H1 (cell line): Measurements from ENCODE around the gene KLHDC10. TPM values are rescaled to one million over a fixed set of nuclear protein-coding genes. Genes with fewer than 3 reads are reported as not detected.

ENCODE experiments used
- CTCF ChIA-PET: fragments of 300-600 bp; sonication (Branson Sonifier 250); formaldehyde crosslinking; loops from one replicate; lab custom pipeline; 2021; ENCODE audit not compliant: partially characterized antibody; lab: Charles Lee
- POLR2A ChIA-PET: fragments of 300-600 bp; sonication (Branson Sonifier 250); formaldehyde crosslinking; loops from one replicate; lab custom pipeline; 2021; ENCODE audit warnings: inconsistent platforms; ENCODE audit not compliant: partially characterized antibody; lab: Charles Lee
- DNase-seq, 2 experiments: peaks; one replicate each; pipeline versions ENCODE4 v3.0.0 to v3.0.0-alpha.2; 2010 to 2022; ENCODE audit warnings: low spot score in 2 of 2, low read depth in 1 of 2, mixed read lengths in 1 of 2
- FAIRE-seq: peaks from 2 replicates; lab custom pipeline; 2011; peaks lifted over from hg19 to GRCh38; lab: Jason Lieb, UNC
- H2AFZ ChIP-seq: 2 replicates; pipeline ENCODE4 v1.8.1; 2012; ENCODE audit warnings: low read length, inconsistent platforms
- H2AK5ac ChIP-seq: 2 replicates; pipeline ENCODE4 v1.6.1; 2013; ENCODE audit warnings: low read depth, low read length
- H2BK120ac ChIP-seq: replicated peaks from 2 replicates; pipeline ENCODE3; 2013; ENCODE audit warnings: low read depth, low read length, inconsistent platforms
- H2BK12ac ChIP-seq: 2 replicates; pipeline ENCODE4 v1.6.1; 2013; ENCODE audit warnings: low read depth, low read length
- H2BK15ac ChIP-seq: 2 replicates; pipeline ENCODE4 v1.6.1; 2013; ENCODE audit warnings: low read length
- H2BK20ac ChIP-seq: 2 replicates; pipeline ENCODE4 v1.6.1; 2013; ENCODE audit warnings: low read length
- H2BK5ac ChIP-seq: 2 replicates; pipeline ENCODE4 v1.6.1; 2013; ENCODE audit warnings: low read depth, low read length
- H3K14ac ChIP-seq: 2 replicates; pipeline ENCODE4 v1.6.1; 2013; ENCODE audit warnings: inconsistent platforms; ENCODE audit not compliant: insufficient read length
- H3K18ac ChIP-seq: 2 replicates; pipeline ENCODE4 v1.6.1; 2013; ENCODE audit warnings: low read length; ENCODE audit errors: extremely low read depth
- H3K23ac ChIP-seq: 2 replicates; pipeline ENCODE4 v1.6.1; 2013; ENCODE audit warnings: inconsistent platforms; ENCODE audit not compliant: insufficient read length
- H3K23me2 ChIP-seq: 2 replicates; pipeline ENCODE4 v1.6.1; 2013; ENCODE audit warnings: low read depth, low read length
- H3K27ac ChIP-seq: 2 replicates; pipeline ENCODE4 v1.6.1; 2011; ENCODE audit warnings: low read depth, low read length, inconsistent platforms
- H3K27me3 ChIP-seq, 4 experiments: replicated peaks in 1 of 4; 1 replicate in 1 of 4; 2 replicates in 3 of 4; pipeline versions ENCODE4 v1.6.1 to v1.8.1; 2011 to 2013; ENCODE audit warnings: low read length in 3 of 4, mild to moderate bottlenecking in 3 of 4, inconsistent platforms in 2 of 4, mixed read lengths in 2 of 4, moderate library complexity in 1 of 4; ENCODE audit not compliant: control insufficient read depth in 3 of 4, insufficient read depth in 3 of 4; ENCODE audit errors: extremely low read depth in 1 of 4
- H3K36me3 ChIP-seq, 4 experiments: 2 replicates each; pipeline versions ENCODE4 v1.6.1 to v1.8.1; 2011 to 2013; ENCODE audit warnings: mild to moderate bottlenecking in 4 of 4, low read length in 3 of 4, moderate library complexity in 2 of 4, control low read depth in 1 of 4, inconsistent platforms in 1 of 4; ENCODE audit not compliant: insufficient read depth in 4 of 4, control insufficient read depth in 2 of 4
- H3K4ac ChIP-seq: replicated peaks from 2 replicates; pipeline ENCODE3; 2013; ENCODE audit warnings: low read length, low read depth, mixed read lengths, inconsistent platforms; ENCODE audit not compliant: insufficient read length
- H3K4me1 ChIP-seq, 4 experiments: replicated peaks in 1 of 4; 1 replicate in 1 of 4; 2 replicates in 3 of 4; pipeline versions ENCODE4 v1.6.1 to v1.8.1; 2011 to 2013; ENCODE audit warnings: low read length in 3 of 4, inconsistent platforms in 2 of 4, mixed read lengths in 1 of 4; ENCODE audit not compliant: insufficient read depth in 4 of 4, control insufficient read depth in 3 of 4
- H3K4me2 ChIP-seq, 2 experiments: 2 replicates each; pipeline versions ENCODE4 v1.6.1 to v1.8.1; 2011 to 2013; ENCODE audit warnings: low read depth in 2 of 2, low read length in 2 of 2, control low read depth in 1 of 2, inconsistent platforms in 1 of 2, mild to moderate bottlenecking in 1 of 2; ENCODE audit not compliant: insufficient read depth in 1 of 2
- H3K4me3 ChIP-seq, 4 experiments: fragments of 200-600, 300-600 bp in 1 of 4; sonication (generic), shearing (Covaris generic), sonication (Bioruptor Twin) in 1 of 4; 2 replicates each; pipeline versions ENCODE4 v1.5.1 to v1.8.1; 2011 to 2016; ENCODE audit warnings: low read length in 4 of 4, low read depth in 3 of 4, control low read depth in 2 of 4, inconsistent platforms in 2 of 4, mild to moderate bottlenecking in 2 of 4, mixed read lengths in 1 of 4, moderate library complexity in 1 of 4; ENCODE audit not compliant: insufficient read depth in 2 of 4; ENCODE audit errors: extremely low read depth in 1 of 4
- H3K56ac ChIP-seq: replicated peaks from 2 replicates; pipeline ENCODE3; 2013; ENCODE audit warnings: low read depth, mild to moderate bottlenecking, mixed read lengths, low read length, inconsistent platforms; ENCODE audit not compliant: insufficient read length
- H3K79me1 ChIP-seq: 2 replicates; pipeline ENCODE4 v1.6.1; 2013; ENCODE audit warnings: low read depth, low read length, control low read depth
- H3K79me2 ChIP-seq, 2 experiments: 2 replicates each; pipeline versions ENCODE4 v1.6.1 to v1.8.1; 2012 to 2013; ENCODE audit warnings: low read length in 2 of 2, mild to moderate bottlenecking in 2 of 2, inconsistent platforms in 1 of 2; ENCODE audit not compliant: insufficient read depth in 2 of 2, control insufficient read depth in 1 of 2
- H3K9ac ChIP-seq, 4 experiments: replicated peaks in 1 of 4; 1 replicate in 1 of 4; 2 replicates in 3 of 4; pipeline versions ENCODE4 v1.6.1 to v1.8.1; 2011 to 2013; ENCODE audit warnings: low read depth in 3 of 4, low read length in 3 of 4, control low read depth in 2 of 4, mild to moderate bottlenecking in 2 of 4, moderate library complexity in 2 of 4, inconsistent platforms in 1 of 4; ENCODE audit errors: extremely low read depth in 1 of 4
- H3K9me3 ChIP-seq, 2 experiments: 2 replicates each; pipeline versions ENCODE4 v1.6.1 to v1.8.1; 2012 to 2013; ENCODE audit warnings: mild to moderate bottlenecking in 2 of 2, moderate library complexity in 2 of 2, control low read depth in 1 of 2, inconsistent platforms in 1 of 2, low read depth in 1 of 2, low read length in 1 of 2, mixed read lengths in 1 of 2; ENCODE audit not compliant: insufficient read depth in 2 of 2
- H4K20me1 ChIP-seq, 2 experiments: replicated peaks in 1 of 2; 2 replicates each; pipeline versions ENCODE3 to v1.8.1; 2011 to 2013; ENCODE audit warnings: inconsistent platforms in 2 of 2, low read length in 2 of 2, mild to moderate bottlenecking in 1 of 2; ENCODE audit not compliant: insufficient read depth in 2 of 2, control insufficient read depth in 1 of 2
- H4K5ac ChIP-seq: 2 replicates; pipeline ENCODE4 v1.6.1; 2013; ENCODE audit warnings: low read length, low read depth, mixed read lengths, inconsistent platforms; ENCODE audit not compliant: insufficient read length
- H4K8ac ChIP-seq: 2 replicates; pipeline ENCODE4 v1.8.0; 2013; ENCODE audit warnings: mild to moderate bottlenecking, moderate library complexity, low read length, inconsistent platforms; ENCODE audit not compliant: insufficient read depth; ENCODE audit errors: extremely low read depth
- H4K91ac ChIP-seq: replicated peaks from 2 replicates; pipeline ENCODE3; 2013; ENCODE audit warnings: low read length, mixed read lengths, inconsistent platforms; ENCODE audit not compliant: insufficient read length
- BRCA1 ChIP-seq: IDR thresholded peaks from 2 replicates; pipeline ENCODE4 v1.6.1; 2012; ENCODE audit warnings: low read depth, low read length, improper control_type of control experiment
- GABPA ChIP-seq: IDR thresholded peaks from 2 replicates; pipeline ENCODE4 v1.6.1; 2011; ENCODE audit warnings: mild to moderate bottlenecking, low read length, moderate library complexity, borderline replicate concordance; ENCODE audit not compliant: insufficient read depth
- JUND ChIP-seq: IDR thresholded peaks from 2 replicates; pipeline ENCODE4 v1.6.1; 2011; ENCODE audit warnings: mild to moderate bottlenecking, improper control_type of control experiment, low read length
- NANOG ChIP-seq: IDR thresholded peaks from 2 replicates; pipeline ENCODE4 v1.6.1; 2011; ENCODE audit warnings: low read length, low read depth, mild to moderate bottlenecking, inconsistent platforms; ENCODE audit not compliant: insufficient read depth, poor library complexity, severe bottlenecking
- RFX5 ChIP-seq: IDR thresholded peaks from 2 replicates; pipeline ENCODE4 v1.6.1; 2011; ENCODE audit warnings: low read depth, low read length, improper control_type of control experiment, borderline replicate concordance
- WGBS, 2 experiments: shearing (Covaris generic) in 1 of 2; methylation state at CpG; one replicate each; pipeline versions ENCODE4 v1.1.6 to v1.1.7; 2013 to 2015; ENCODE audit warnings: low lambda C conversion rate in 2 of 2, mixed read lengths in 2 of 2, inconsistent platforms in 1 of 2, low coverage in 1 of 2, missing lambda C conversion rate in 1 of 2; ENCODE audit not compliant: insufficient replicate concordance in 2 of 2, insufficient coverage in 1 of 2, insufficient read length in 1 of 2; ENCODE audit errors: extremely low coverage in 1 of 2, missing lambda C conversion rate in 1 of 2; 5-methylcytosine and 5-hydroxymethylcytosine counted together
- polyA plus RNA-seq, 7 experiments: library from polyadenylated mRNA; depleted of rRNA in 3 of 7; stranded (reverse) in 5 of 7; unstranded in 2 of 7; fragments of >200 nt in 5 of 7; fragments of 200-250 nt in 2 of 7; gene quantifications; 1 replicate in 5 of 7; 2 replicates in 1 of 7; 4 replicates in 1 of 7; pipeline versions ENCODE4 v1.2.1 to v1.2.3, GENCODE V29; 2011 to 2013; ENCODE audit warnings: missing spikeins in 2 of 7, mixed read lengths in 2 of 7
- total RNA-seq: library from RNA; stranded (reverse); fragmentation: NEBNext Ultra II Directional; extraction: Animal tissue kit (Norgen Biotek cat#: 25700); gene quantifications from 2 replicates; pipeline ENCODE4 v1.2.1, GENCODE V29; 2021
- TF ChIP-seq, protein P1 (sequence below): IDR thresholded peaks from 2 replicates; pipeline ENCODE4 v1.6.1; 2012; ENCODE audit warnings: inconsistent platforms

KLHDC10 gene
- total and polyA plus RNA-seq, 2 of the 8 experiments (the other 6 are each of a cell fraction or from before 2014, with no cell fraction given): 6.6 to 14.5 TPM

DNA sequence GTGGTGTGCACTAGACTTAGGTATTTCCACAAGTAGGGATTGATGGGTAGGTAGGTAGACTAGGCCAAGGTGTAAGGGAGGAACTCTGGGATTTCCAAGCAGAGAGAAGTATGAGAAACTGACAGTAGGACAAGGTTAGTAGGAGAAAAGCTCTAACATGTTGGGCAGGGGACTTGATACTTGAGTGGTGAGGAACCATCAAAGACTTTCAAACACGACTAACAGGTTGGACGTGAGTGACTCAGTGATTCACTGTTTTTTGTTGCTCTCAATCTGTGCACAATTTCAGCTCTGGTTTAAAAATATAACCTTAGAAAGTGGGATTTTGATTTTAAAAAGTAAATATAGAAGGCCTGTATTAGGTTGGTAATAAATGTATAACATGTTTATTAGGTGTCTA, 44.4 kb downstream of the KLHDC10 start:
- Histone ChIP-seq H2BK5ac (no peak overlapping the region), H2BK12ac (no peak overlapping the region), H3K9me3 (no peaks in the 10 kb centered on the region), H3K4me3 (no peak overlapping the region), H3K27ac (no peak overlapping the region), H3K18ac (no peak overlapping the region), H2AFZ (no peak overlapping the region), H2BK15ac (no peak overlapping the region), H3K27me3 (no peaks in the 10 kb centered on the region), H3K4me1 (no peaks in the 10 kb centered on the region), H3K79me1 (no peaks in the 10 kb centered on the region), H3K79me2 (no peaks in the 10 kb centered on the region), H3K56ac (no peak overlapping the region), H3K4ac (no peak overlapping the region), H2AK5ac (no peak overlapping the region), H4K91ac (no peak overlapping the region), H3K14ac (no peak overlapping the region), H2BK20ac (no peak overlapping the region), H4K20me1 (peaks cover 0 to 4% of the 10 kb centered on the region in 2 experiments), H3K23me2 (no peaks in the 10 kb centered on the region), H4K8ac (no peak overlapping the region), H4K5ac (no peak overlapping the region), H3K9ac (no peak overlapping the region), H3K4me2 (no peak overlapping the region), H3K23ac (no peak overlapping the region)
- FAIRE-seq (no peak), DNase-seq (no peak)
- ChIA-PET POLR2A (interaction anchor here (1.2 to 1.3 kb wide), 3 partner anchors 8 to 90 kb away, joined by 3 to 4 read pairs (median 4); partner anchors contain the start of gene TMEM209), CTCF (interaction anchor here (0.9 to 4.4 kb wide), 4 partner anchors 10 to 40 kb away, joined by 3 to 22 read pairs (median 5); no protein-coding TSS in a partner anchor)
- WGBS, 2 experiments: 95% methylated on average over 2 of the region's 2 CpGs; no CpG with 5 or more reads in 1 of the 2 experiments
- no peak for TF ChIP-seq RFX5
- no peak for TF ChIP-seq JUND
- no peak for TF ChIP-seq BRCA1
- TF ChIP-seq, protein P1, sequence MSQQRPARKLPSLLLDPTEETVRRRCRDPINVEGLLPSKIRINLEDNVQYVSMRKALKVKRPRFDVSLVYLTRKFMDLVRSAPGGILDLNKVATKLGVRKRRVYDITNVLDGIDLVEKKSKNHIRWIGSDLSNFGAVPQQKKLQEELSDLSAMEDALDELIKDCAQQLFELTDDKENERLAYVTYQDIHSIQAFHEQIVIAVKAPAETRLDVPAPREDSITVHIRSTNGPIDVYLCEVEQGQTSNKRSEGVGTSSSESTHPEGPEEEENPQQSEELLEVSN: no peak
- no peak for TF ChIP-seq GABPA
- no peak for TF ChIP-seq NANOG
- TF ChIP-seq, all 59 proteins: peak for 0
- Histone ChIP-seq H3K36me3 (no peaks in the 10 kb centered on the region), H2BK120ac (no peak overlapping the region)
